ENCODE results near the gene ADAMTS10.
"Not testable (repeated sequence)": the region's sequence is repeated elsewhere in the genome, so short reads cannot be mapped to it uniquely, and the experiment has no call there.

ADAMTS10 gene

GRCh38 chr19:8593931-8594330 is 16.6 kb downstream of the ADAMTS10 start:
- no peak for DNase-seq (ENCODE audit: low read depth, low spot score)

GRCh38 chr19:8592231-8593009 is 18.1 kb downstream of the ADAMTS10 start:
- DNase-seq (ENCODE audit: low read depth, low spot score): peak; percentile 76

- DNase-seq (ENCODE audit: low read depth, low spot score): no peak
Measured at GRCh38 chr19:8589177-8589714, 21.3 kb downstream of the ADAMTS10 start.

- DNase-seq (ENCODE audit: low read depth, low spot score): peak; percentile 45
Measured at GRCh38 chr19:8585894-8586750, 24.4 kb downstream of the ADAMTS10 start.

GRCh38 chr19:8584965-8585893 is 25.3 kb downstream of the ADAMTS10 start:
- no peak for DNase-seq (ENCODE audit: low read depth, low spot score)

- peak; percentile 73 for DNase-seq (ENCODE audit: low read depth, low spot score)
Measured at GRCh38 chr19:8580710-8581281, 29.7 kb downstream of the ADAMTS10 start.

- peak; percentile 76 for DNase-seq (ENCODE audit: low read depth, low spot score)
Measured at GRCh38 chr19:8578642-8579265, 31.8 kb downstream of the ADAMTS10 start.

- no peak for DNase-seq (ENCODE audit: low read depth, low spot score)
Measured at GRCh38 chr19:8577741-8578140, 32.8 kb downstream of the ADAMTS10 start.

GRCh38 chr19:8577247-8577646 is 33.3 kb downstream of the ADAMTS10 start, which contains the start of gene MYO1F:
MYO1F (minus strand) TSS chr19:8577442; CDS start chr19:8577309, 133 bp downstream.
- no peak for DNase-seq (ENCODE audit: low read depth, low spot score)

- no peak for DNase-seq (ENCODE audit: low read depth, low spot score)
Measured at GRCh38 chr19:8576273-8576993, 34.1 kb downstream of the ADAMTS10 start.

GRCh38 chr19:8575467-8575997 is 35.0 kb downstream of the ADAMTS10 start:
- peak; percentile 38 for DNase-seq (ENCODE audit: low read depth, low spot score)

GRCh38 chr19:8574619-8574922 is 35.9 kb downstream of the ADAMTS10 start:
- DNase-seq (ENCODE audit: low read depth, low spot score): not testable (repeated sequence)

GRCh38 chr19:8573316-8573715 is 37.2 kb downstream of the ADAMTS10 start:
- no peak for DNase-seq (ENCODE audit: low read depth, low spot score)

- DNase-seq (ENCODE audit: low read depth, low spot score): no peak
Measured at GRCh38 chr19:8571006-8571411, 39.5 kb downstream of the ADAMTS10 start.

GRCh38 chr19:8569066-8569771 is 41.3 kb downstream of the ADAMTS10 start:
- DNase-seq (ENCODE audit: low read depth, low spot score): no peak

- DNase-seq (ENCODE audit: low read depth, low spot score): no peak
Measured at GRCh38 chr19:8567522-8568172, 42.9 kb downstream of the ADAMTS10 start.

GRCh38 chr19:8566855-8567254 is 43.7 kb downstream of the ADAMTS10 start:
- no peak for DNase-seq (ENCODE audit: low read depth, low spot score)

GRCh38 chr19:8564866-8565265 is 45.6 kb downstream of the ADAMTS10 start:
- not testable (repeated sequence) for DNase-seq (ENCODE audit: low read depth, low spot score)
